NCI-H1092 treated with DMSO at 0.1 percent for 48 hours (cell line): ENCODE measurements around the gene CHRD.
A peak's percentile ranks its signal among the peaks of the same experiment; 100 is the strongest.

ENCODE experiments used
- DNase-seq: peaks from one replicate; lab custom pipeline; 2025; lab: John Stamatoyannopoulos, UW

Gene CHRD

DNA sequence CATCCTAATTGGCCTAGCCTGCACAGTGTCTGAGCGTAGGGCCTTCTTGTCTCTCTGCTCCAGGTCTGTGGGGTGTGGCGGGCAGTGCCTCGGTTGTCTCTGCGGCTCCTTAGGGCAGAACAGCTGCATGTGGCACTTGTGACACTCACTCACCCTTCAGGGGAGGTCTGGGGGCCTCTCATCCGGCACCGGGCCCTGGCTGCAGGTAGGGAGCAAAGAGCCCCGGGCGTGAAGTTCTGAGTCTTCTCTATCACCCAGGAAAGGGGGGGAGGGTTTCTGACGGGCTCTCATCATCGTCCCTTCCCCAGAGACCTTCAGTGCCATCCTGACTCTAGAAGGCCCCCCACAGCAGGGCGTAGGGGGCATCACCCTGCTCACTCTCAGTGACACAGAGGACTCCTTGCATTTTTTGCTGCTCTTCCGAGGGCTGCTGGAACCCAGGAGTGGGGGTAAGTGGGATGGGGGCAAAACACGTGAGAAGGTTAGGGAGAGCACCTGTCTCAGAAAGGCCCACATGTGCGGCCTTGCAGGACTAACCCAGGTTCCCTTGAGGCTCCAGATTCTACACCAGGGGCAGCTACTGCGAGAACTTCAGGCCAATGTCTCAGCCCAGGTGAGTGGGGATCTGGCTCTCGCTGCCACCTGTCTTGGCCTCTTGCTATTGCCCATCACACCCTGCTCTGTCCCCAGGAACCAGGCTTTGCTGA, 2.6 kb downstream of the CHRD start:
- DNase-seq = no peak

DNA sequence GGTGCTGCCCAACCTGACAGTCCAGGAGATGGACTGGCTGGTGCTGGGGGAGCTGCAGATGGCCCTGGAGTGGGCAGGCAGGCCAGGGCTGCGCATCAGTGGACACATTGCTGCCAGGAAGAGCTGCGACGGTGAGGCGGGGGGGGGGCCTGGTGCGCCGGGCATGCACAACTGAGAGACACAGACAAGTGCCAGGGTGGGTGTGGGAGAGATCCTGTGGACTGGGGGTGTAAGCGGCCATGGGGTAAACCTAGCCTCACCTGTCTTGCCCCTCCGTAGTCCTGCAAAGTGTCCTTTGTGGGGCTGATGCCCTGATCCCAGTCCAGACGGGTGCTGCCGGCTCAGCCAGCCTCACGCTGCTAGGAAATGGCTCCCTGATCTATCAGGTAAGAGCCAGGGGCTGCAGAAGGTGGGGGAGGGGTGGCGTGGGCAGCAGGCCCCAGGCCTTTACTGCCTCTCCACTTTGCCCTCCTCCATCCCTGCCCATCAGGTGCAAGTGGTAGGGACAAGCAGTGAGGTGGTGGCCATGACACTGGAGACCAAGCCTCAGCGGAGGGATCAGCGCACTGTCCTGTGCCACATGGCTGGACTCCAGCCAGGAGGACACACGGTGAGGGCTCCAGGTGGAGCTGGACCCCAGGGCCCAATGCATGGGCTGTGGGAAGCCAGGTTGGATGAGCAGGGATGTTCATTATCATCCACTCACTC, 3.3 kb downstream of the CHRD start:
- no peak for DNase-seq

DNA sequence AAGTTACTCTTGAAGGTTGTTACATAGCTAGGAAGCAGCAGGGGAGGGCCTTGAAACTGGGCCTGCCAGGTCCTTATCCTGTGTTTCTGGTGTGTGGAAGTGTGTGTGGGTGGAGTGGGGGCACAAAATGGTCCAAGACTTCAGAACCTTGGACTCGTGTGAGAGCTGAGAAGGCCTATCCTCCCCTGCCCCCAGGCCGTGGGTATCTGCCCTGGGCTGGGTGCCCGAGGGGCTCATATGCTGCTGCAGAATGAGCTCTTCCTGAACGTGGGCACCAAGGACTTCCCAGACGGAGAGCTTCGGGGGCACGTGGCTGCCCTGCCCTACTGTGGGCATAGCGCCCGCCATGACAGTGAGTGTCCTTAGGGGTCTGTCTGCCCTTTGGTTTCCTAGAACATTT, 4.5 kb downstream of the CHRD start:
- DNase-seq = no peak

DNA sequence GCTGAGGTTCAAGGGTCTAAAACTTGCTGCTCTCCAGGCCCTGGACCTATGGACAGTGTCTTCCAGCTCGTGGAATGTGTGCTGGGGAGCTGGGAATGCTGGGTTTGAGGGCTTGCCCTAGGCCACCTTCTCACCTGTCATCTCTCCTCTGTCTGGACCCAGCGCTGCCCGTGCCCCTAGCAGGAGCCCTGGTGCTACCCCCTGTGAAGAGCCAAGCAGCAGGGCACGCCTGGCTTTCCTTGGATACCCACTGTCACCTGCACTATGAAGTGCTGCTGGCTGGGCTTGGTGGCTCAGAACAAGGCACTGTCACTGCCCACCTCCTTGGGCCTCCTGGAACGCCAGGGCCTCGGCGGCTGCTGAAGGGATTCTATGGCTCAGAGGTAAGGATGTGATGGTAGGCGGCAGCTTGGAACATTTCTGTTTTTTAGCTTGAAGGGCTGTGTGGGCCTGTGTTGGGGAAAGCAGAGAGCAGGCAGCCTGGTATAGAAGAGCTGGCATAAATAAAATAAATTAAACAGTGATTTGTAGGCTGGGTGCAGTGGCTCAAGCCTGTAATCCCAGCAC, 5.1 kb downstream of the CHRD start:
- DNase-seq = no peak

DNA sequence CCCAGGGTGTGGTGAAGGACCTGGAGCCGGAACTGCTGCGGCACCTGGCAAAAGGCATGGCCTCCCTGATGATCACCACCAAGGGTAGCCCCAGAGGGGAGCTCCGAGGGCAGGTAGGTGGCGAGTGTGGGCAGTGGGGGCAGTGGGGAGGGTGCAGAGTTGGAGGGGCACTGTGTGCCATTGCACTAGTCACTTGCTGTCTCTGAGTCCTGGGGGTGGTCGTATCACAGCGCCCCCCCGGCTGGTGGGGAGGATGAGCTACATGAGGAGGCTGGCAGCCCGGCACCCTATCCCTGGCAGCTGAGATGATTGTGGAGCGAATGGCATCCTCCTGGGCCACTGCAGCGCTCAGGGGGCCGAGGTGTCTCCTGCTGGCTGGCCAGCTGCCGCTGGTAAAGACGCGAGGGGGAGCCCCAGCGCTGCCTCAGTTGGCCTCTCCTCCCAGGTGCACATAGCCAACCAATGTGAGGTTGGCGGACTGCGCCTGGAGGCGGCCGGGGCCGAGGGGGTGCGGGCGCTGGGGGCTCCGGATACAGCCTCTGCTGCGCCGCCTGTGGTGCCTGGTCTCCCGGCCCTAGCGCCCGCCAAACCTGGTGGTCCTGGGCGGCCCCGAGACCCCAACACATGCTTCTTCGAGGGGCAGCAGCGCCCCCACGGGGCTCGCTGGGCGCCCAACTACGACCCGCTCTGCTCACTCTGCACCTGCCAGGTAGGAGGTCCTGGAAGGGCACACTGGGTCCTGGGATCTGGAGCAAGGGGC, 6.4 kb downstream of the CHRD start:
- DNase-seq = no peak

DNA sequence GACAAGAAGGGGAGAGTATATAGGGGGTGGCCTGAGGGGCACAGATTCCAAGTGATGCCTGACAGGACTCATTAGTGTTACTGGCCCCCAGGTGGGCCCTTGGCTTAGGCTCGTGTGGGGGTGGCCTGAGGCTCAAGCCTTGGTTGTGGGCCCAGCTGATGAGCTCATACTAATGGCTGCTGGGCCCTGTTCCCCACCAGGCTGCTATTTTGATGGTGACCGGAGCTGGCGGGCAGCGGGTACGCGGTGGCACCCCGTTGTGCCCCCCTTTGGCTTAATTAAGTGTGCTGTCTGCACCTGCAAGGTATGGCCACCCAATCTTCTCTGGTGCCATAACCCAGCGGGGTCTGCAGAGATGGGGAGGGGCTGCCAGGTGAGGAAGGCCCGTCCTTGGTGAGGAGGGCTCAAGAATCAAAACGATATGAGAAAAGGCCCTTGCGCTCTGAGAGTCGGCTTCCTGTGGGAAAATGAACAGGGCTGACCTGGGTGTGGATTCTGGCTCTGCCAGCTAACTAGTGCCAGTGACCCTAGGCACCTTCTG, 7.4 kb downstream of the CHRD start:
- no peak for DNase-seq

DNA sequence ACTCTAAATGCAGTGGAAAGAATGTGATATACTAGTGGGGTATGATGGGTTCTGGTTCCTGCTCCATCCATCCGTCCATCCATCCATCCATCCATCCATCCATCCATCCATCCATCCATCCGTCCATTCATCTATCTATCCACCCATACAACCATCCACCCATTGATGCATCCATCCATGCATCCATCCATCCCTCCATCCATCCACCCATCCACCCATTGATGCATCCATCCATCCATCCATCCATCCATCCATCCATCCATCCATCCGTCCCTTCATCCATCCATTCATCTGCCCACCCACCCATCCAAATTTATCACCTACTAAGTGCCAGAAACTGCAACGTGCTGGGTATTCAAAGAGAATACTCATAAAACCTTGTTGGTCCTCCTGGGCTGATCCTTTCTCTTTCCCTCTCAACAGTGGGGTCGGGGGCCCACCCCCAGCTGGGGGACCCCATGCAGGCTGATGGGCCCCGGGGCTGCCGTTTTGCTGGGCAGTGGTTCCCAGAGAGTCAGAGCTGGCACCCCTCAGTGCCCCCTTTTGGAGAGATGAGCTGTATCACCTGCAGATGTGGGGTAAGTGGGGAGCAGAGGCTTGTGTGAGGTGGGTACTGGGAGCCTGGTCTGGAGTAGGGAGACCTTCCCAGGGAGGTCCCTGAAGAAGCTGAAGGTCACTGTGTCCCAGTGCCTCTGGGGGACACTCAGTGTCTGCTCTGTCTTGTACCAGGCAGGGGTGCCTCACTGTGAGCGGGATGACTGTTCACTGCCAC, 8.5 kb downstream of the CHRD start:
- no peak for DNase-seq

DNA sequence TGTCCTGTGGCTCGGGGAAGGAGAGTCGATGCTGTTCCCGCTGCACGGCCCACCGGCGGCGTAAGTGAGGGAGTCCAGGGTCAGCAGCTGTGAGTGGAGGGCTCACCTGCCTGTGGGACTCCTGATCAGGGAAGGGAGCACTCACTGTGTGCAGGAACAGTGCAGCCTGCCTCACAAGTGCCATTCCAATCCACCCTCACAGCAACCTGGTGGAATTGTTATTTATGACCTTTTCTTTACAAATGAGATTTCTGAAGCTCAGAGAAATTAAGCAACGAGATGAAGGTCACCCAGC, 9.0 kb downstream of the CHRD start:
- no peak for DNase-seq

DNA sequence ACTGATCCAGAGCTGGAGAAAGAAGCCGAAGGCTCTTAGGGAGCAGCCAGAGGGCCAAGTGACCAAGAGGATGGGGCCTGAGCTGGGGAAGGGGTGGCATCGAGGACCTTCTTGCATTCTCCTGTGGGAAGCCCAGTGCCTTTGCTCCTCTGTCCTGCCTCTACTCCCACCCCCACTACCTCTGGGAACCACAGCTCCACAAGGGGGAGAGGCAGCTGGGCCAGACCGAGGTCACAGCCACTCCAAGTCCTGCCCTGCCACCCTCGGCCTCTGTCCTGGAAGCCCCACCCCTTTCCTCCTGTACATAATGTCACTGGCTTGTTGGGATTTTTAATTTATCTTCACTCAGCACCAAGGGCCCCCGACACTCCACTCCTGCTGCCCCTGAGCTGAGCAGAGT, 9.5 kb downstream of the CHRD start:
- DNase-seq = no peak

DNA sequence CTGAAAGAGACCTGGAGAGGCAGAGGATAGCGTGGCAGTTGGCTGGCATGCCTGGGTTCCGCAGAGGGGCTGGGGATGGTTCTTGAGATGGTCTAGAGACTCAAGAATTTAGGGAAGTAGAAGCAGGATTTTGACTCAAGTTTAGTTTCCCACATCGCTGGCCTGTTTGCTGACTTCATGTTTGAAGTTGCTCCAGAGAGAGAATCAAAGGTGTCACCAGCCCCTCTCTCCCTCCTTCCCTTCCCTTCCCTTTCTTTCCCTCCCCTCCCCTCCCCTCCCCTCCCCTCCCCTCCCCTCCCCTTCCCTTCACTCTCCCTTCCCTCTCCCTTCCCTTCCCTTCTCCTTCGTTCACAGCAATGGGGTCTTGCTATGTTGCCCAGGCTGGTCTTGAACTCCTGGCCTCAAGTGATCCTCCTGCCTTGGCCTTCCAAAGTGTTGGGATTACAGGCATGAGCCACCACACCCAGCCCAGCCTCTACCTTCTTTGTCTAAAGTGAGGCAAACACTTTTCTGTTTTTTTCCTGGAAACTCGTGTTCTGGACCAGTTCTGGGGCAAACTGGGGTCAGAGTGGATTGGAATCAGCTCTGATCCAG, 10.2 kb downstream of the CHRD start:
- no peak for DNase-seq

DNA sequence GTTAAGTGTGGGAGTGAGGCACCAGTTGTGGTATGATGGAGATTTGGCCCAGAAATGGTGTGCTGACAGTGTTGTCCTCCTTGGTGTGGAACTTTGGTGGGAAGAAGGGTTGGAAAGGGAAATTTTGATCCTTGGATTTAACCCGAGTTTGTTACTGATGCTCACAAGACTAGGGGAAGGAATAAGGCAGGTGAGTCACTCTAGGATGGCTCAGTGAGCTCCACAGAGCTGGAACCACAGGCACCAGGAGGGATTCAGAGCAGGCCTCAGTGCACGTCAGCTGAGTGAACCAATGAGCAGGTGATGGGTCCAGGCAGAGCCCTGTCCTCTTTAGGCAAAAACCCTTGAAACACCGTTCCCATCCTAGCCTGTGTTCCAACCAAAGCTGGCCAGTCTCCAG, 11.4 kb downstream of the CHRD start:
- DNase-seq = no peak

DNA sequence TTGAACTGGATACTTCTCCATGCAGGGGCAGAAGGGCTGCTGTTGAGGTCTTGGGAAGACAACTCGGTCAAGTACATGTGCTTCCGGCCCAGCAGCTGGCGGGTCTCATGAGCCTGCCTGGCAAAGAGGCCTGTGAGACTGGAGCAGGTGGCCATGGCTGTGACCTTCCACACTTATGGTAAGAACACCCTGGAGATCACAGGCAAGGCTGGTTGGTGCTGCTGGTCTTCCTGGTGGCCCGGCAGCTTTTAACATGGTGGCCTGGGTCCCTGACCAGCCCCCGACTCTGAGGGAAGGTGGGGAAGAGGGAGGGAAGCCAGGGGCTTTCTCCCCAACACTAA, 15.4 kb downstream of the CHRD start:
- DNase-seq = no peak

DNA sequence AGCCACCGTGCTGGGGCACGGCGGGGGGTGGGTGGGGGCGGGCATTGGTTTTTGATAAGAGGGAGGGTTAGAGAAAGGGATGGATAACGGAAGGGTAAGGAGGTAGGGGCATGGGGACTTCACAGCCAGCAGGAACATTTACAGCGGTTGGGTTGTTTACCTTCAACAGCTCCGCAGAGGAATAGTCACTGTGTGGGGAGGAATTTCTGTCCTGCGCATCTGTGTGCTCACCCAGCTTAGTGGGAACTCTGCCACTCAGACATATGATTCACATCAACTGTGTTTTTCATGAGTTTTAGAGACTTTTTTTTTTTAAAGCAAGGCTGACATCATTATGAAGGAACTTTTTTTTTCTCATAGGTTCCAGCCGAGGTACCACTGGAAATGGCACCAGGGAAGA, 19.6 kb downstream of the CHRD start:
- DNase-seq = no peak

DNA sequence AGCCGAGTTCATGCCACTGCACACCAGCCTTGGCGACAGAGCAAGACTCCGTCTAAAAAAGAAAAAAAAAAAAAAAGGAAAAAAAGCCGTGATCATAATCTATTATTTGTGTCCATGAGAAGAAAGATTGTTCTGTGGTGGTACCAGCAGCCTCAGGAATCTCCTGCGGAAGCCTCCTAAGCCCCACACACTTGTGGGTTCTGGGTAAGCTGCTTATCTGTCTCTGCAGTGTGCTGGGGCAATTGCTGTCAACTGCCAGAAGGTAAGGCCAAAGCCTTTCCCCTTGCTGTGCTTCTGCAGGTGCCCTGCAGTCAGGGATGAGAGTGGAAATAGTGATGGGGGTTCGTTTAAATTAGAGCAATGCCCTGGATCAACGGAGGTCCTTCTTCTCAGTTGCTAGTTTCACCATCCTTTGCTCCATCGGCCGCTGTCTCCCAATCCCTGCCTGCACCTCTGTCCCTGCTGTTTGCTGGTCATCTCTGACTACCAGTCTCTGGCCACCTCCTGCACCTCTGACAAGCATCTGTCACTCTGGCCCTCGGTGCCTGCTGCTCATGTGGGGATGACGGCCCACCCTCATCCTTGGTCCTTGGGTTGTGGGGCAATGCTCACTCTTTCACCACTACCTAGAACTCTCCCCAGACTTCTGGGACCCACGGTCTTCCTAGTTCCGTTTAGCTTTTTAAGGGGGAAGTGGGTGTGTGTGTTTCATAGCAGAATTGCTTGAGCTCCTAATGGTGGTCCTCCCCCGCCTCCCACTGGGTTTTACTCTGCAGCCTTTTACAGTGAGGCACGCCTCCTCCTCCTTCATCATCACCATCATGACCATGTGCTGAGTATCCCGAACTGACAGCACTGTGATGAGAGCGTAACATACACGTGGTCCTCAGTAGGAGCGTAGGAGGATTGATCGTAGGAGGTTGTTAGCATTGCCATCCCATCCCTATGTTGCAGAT, 25.5 kb downstream of the CHRD start:
- DNase-seq = no peak

DNA sequence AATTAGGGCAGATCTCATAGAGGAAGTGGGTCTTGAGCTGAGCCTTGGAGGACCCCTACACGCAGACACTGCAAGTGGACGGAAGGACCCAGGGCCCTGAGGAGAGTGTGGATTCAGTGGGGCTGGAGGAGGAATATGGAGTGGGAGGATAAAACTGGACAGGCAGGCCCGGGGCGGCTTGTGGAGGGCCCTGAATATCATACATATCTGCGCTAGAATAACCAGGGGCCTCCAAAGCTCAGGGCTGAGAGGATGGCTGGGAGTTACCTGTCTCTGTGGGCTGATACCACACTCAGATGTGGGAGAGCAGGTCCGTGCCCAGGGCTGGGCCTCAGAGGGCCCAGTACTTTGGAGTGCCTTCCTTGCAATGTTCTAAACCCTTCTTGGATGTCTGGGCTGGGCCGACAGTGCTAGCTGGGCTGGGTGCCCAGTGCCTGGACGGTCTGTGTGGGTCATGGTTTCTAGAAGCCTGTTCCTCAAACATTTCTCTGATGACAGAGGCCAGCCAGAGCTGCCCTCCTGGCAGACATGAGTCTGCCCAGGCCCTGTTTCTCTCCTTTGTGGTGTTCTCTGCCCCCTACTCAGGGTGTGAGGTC, 29.6 kb downstream of the CHRD start:
- DNase-seq = no peak

DNA sequence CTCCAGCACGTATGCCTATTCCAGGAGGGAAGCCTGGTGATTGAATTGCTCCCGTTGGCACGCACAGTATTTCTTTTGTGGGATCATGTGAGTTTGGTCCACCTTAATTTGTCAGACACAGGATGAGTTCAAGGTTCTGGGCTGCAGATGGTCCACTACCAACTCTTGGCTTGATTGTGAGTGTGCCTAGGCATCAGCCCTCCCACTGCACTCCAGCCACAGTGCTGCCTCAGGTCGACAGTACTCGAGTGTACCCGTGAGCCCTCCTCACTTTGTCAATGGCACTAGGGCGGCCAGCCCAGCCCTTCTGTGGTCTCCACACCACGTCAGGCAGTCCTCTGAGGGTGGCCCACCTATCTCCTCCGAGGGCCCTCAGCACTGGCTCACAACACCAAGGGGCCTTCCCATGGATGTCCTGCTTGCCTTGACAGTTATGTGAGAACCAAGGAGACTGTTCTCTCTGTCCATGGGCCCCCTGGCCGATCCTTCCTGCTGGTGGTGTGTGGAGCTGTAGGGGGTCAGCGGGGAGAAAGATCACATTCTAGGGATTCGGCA, 30.2 kb downstream of the CHRD start:
- no peak for DNase-seq

DNA sequence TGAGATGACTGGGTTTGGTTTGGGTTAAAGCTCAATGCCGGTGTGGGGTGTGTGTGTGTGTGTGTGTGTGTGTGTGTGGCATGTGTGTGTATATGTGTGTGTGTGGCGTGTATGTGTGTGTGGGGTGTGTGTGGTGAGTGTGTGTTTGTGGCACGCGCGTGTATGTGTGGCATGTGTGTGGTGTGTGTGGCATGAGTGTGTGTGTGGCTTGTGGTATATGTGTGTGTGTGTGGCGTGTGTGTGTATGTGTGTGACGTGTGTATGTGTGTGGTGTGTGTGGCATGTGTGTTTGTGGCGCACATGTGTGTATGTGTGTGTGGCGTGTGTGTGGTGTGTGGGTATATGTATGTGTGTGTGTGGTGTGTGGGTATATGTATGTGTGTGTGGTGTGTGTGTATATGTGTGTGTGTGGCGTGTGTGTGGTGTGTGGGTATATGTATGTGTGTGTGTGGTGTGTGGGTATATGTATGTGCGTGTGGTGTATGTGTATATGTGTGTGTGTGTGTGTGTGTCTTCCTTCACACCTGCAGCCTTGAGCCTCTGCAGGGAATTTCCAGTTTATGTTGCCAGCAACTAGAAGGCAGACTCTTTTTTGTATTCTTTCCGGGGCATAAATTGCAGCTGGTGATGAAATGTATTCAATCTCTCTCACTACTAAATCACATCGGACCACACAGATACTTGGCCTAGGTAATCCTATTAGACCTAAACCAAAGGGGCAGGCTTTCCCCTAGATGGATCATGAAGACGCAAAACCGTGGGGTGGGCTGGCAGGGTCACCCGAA, 34.8 kb downstream of the CHRD start:
- DNase-seq = no peak

DNA sequence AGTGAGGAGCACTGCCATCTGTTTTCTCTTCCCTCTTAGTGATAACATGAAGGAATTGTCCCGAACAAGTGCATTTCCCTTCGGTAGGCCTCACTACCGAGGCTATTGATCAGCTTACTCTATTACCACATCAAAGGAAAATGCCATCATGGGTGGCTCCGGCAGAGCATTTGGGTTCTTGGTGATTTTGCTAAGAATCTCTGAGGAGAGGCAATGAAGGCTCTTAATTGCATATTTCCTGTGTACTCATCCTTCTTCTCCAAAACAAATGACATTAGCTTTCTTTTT, 35.3 kb downstream of the CHRD start:
- DNase-seq = no peak

DNA sequence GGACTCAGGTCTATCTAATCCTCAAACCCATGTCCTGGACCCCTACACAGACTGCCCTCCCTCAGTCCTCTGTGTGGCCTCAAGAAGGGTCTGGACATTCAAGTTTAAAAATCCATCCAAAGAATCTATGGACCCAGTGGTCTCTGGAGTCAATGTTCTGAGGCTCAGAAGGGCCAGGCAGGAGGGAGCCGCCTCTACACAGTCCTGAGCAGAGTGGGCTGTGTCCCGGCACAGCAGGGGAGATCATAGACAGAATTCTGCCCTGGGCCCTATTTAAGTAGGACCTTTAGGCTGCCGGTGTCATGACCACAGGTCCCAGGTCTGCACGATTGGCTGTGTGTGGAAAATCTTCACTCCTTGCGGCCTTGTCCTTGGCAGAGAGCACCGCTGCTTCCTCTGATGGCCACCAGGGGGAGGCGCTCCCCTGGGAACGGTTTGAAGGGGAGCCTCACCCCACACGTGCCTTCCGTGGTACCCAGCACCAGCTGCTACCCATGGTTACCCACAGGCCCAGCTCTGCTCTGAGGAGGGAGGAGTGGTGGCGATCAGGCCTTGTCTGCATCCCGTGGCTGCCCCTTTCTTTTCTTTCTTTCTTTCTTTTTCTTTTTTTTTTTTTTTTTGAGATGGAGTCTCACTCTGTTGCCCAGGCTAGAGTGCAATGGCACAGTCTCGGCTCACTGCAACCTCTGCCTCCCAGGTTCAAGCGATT, 37.9 kb downstream of the CHRD start:
- DNase-seq = peak; percentile 60
